IMR-90 (cell line): ENCODE data around the gene IRF2BP1. TPM values are rescaled to one million over a fixed set of nuclear protein-coding genes. Genes with fewer than 3 reads are reported as not detected.

Source experiments
- ATAC-seq: fragments of 200-7000 bp; cut with Tn5 transposase; 2 replicates; pipeline ENCODE4 v1.9.1; 2020; ENCODE audit warnings: low read depth, mild to moderate bottlenecking, moderate library complexity
- BruUV-seq: library from RNA; stranded (reverse); fragments of 400-500 nt; replicated peaks from 2 replicates; lab custom pipeline; 2021; lab: Mats Ljungman, UMichigan
- CTCF ChIA-PET: fragments of 300-600 bp; formaldehyde crosslinking; extraction: SDS; loops from one replicate; lab custom pipeline; 2021; ENCODE audit warnings: antibody characterized with exemption; lab: Yijun Ruan, JAX
- POLR2A ChIA-PET: fragments of 300-600 bp; sonication (Branson Sonifier 250); formaldehyde crosslinking; loops from one replicate; lab custom pipeline; 2022; ENCODE audit warnings: antibody characterized with exemption; ENCODE audit not compliant: unreplicated experiment; lab: Charles Lee
- DNase-seq: peaks from one replicate; pipeline ENCODE4 v3.0.0; 2013
- H2AFZ ChIP-seq: replicated peaks from 2 replicates; pipeline ENCODE3; 2013; ENCODE audit warnings: low read length, mild to moderate bottlenecking; ENCODE audit not compliant: poor library complexity
- H2AK5ac ChIP-seq: 2 replicates; pipeline ENCODE4 v1.6.1; 2013; ENCODE audit warnings: low read depth, low read length, inconsistent platforms
- H2AK9ac ChIP-seq: replicated peaks from 2 replicates; pipeline ENCODE3; 2013; ENCODE audit warnings: mild to moderate bottlenecking, low read depth, low read length, moderate library complexity; ENCODE audit not compliant: poor library complexity
- H2BK120ac ChIP-seq: 2 replicates; pipeline ENCODE4 v1.6.1; 2013; ENCODE audit warnings: low read depth, low read length, inconsistent platforms
- H2BK15ac ChIP-seq: 3 replicates; pipeline ENCODE4 v1.6.1; 2013; ENCODE audit warnings: low read depth, low read length, inconsistent platforms
- H2BK20ac ChIP-seq: 2 replicates; pipeline ENCODE4 v1.6.1; 2013; ENCODE audit warnings: low read depth, mild to moderate bottlenecking, inconsistent platforms, low read length, moderate library complexity
- H2BK5ac ChIP-seq: 2 replicates; pipeline ENCODE4 v1.6.1; 2013; ENCODE audit warnings: mild to moderate bottlenecking, low read depth, low read length, inconsistent platforms; ENCODE audit not compliant: poor library complexity, severe bottlenecking
- H3K14ac ChIP-seq: replicated peaks from 2 replicates; pipeline ENCODE4 v1.6.1; 2013; ENCODE audit warnings: low read depth, low read length, inconsistent platforms
- H3K18ac ChIP-seq: 2 replicates; pipeline ENCODE4 v1.6.1; 2013; ENCODE audit warnings: low read depth, low read length, control low read depth
- H3K23ac ChIP-seq: 2 replicates; pipeline ENCODE4 v1.6.1; 2013; ENCODE audit warnings: low read depth, low read length, inconsistent platforms
- H3K27ac ChIP-seq: 2 replicates; pipeline ENCODE4 v1.5.1; 2013; ENCODE audit warnings: mild to moderate bottlenecking, control low read depth, low read length; ENCODE audit not compliant: insufficient read depth
- H3K27me3 ChIP-seq: 2 replicates; pipeline ENCODE4 v1.6.1; 2013; ENCODE audit warnings: low read length; ENCODE audit not compliant: control insufficient read depth, insufficient read depth
- H3K36me3 ChIP-seq: 2 replicates; pipeline ENCODE4 v1.6.1; 2013; ENCODE audit warnings: low read length, mixed read lengths; ENCODE audit not compliant: control insufficient read depth, insufficient read depth
- H3K4ac ChIP-seq: 2 replicates; pipeline ENCODE4 v1.6.1; 2013; ENCODE audit warnings: low read depth, low read length, inconsistent platforms
- H3K4me1 ChIP-seq: 2 replicates; pipeline ENCODE4 v1.6.1; 2013; ENCODE audit warnings: low read length, mixed read lengths; ENCODE audit not compliant: control insufficient read depth, insufficient read depth
- H3K4me2 ChIP-seq: 2 replicates; pipeline ENCODE4 v1.6.1; 2013; ENCODE audit warnings: low read depth, mild to moderate bottlenecking, control low read depth, low read length, moderate library complexity
- H3K4me3 ChIP-seq: 2 replicates; pipeline ENCODE4 v1.5.1; 2013; ENCODE audit warnings: low read depth, mild to moderate bottlenecking, control low read depth, low read length, moderate library complexity; ENCODE audit not compliant: insufficient read depth
- H3K56ac ChIP-seq: 2 replicates; pipeline ENCODE4 v1.6.1; 2013; ENCODE audit warnings: low read length, inconsistent platforms; ENCODE audit not compliant: insufficient read depth; ENCODE audit errors: extremely low read depth
- H3K79me1 ChIP-seq, 2 experiments: 2 replicates each; pipeline ENCODE4 v1.6.1; 2013; ENCODE audit warnings: low read length in 2 of 2, inconsistent platforms in 1 of 2, low read depth in 1 of 2
- H3K9ac ChIP-seq: 2 replicates; pipeline ENCODE4 v1.6.1; 2013; ENCODE audit warnings: low read depth, low read length, control low read depth
- H3K9me1 ChIP-seq: 2 replicates; pipeline ENCODE4 v1.6.1; 2013; ENCODE audit warnings: low read length, inconsistent platforms; ENCODE audit not compliant: insufficient read depth
- H3K9me3 ChIP-seq: 2 replicates; pipeline ENCODE4 v1.6.1; 2013; ENCODE audit warnings: low read length; ENCODE audit not compliant: control insufficient read depth, insufficient read depth
- H4K20me1 ChIP-seq: 2 replicates; pipeline ENCODE4 v1.6.1; 2013; ENCODE audit warnings: low read length, inconsistent platforms; ENCODE audit not compliant: insufficient read depth
- H4K5ac ChIP-seq: 2 replicates; pipeline ENCODE4 v1.6.1; 2013; ENCODE audit warnings: mild to moderate bottlenecking, low read depth, low read length, control low read depth
- H4K8ac ChIP-seq, 2 experiments: 2 replicates each; pipeline ENCODE4 v1.6.1; 2013; ENCODE audit warnings: low read depth in 2 of 2, low read length in 2 of 2, control low read depth in 1 of 2, inconsistent platforms in 1 of 2
- H4K91ac ChIP-seq: 2 replicates; pipeline ENCODE4 v1.6.1; 2013; ENCODE audit warnings: low read depth, low read length, inconsistent platforms; ENCODE audit not compliant: insufficient read depth
- BHLHE40 ChIP-seq: fragments of 150-350 bp; IDR thresholded peaks from 2 replicates; pipeline ENCODE4 v1.6.1; 2016; ENCODE audit warnings: mild to moderate bottlenecking, low read depth, low read length
- CEBPB ChIP-seq: IDR thresholded peaks from 2 replicates; pipeline ENCODE4 v1.6.1; 2012; ENCODE audit warnings: low read depth, low read length, improper control_type of control experiment
- CHD1 ChIP-seq: IDR thresholded peaks from 2 replicates; pipeline ENCODE4 v1.6.1; 2012; ENCODE audit warnings: low read depth, low read length, improper control_type of control experiment
- CTCF ChIP-seq: conservative IDR thresholded peaks from 2 replicates; pipeline ENCODE4 v1.5.1; 2012; ENCODE audit warnings: mild to moderate bottlenecking, low read depth, low read length, improper control_type of control experiment
- FOS ChIP-seq: fragments of 150-350 bp; IDR thresholded peaks from 2 replicates; pipeline ENCODE4 v1.6.1; 2016; ENCODE audit warnings: low read depth, low read length
- MAFK ChIP-seq: IDR thresholded peaks from 2 replicates; pipeline ENCODE4 v1.6.1; 2012; ENCODE audit warnings: low read depth, low read length, improper control_type of control experiment
- MAZ ChIP-seq: IDR thresholded peaks from 2 replicates; pipeline ENCODE4 v1.6.1; 2012; ENCODE audit warnings: low read depth, mild to moderate bottlenecking, low read length, improper control_type of control experiment, moderate library complexity, borderline replicate concordance
- MXI1 ChIP-seq: IDR thresholded peaks from 2 replicates; pipeline ENCODE4 v1.6.1; 2012; ENCODE audit warnings: low read depth, mild to moderate bottlenecking, low read length, moderate library complexity, borderline replicate concordance
- NFE2L2 ChIP-seq: fragments of 150-350 bp; IDR thresholded peaks from 2 replicates; pipeline ENCODE4 v1.6.1; 2016; ENCODE audit warnings: low read depth, mild to moderate bottlenecking, low read length
- POLR2A ChIP-seq: IDR thresholded peaks from 2 replicates; pipeline ENCODE4 v1.6.1; 2012; ENCODE audit warnings: mild to moderate bottlenecking, low read depth, low read length
- RAD21 ChIP-seq: IDR thresholded peaks from 2 replicates; pipeline ENCODE4 v1.6.1; 2012; ENCODE audit warnings: low read length, improper control_type of control experiment
- RCOR1 ChIP-seq: IDR thresholded peaks from 2 replicates; pipeline ENCODE4 v1.6.1; 2012; ENCODE audit warnings: mild to moderate bottlenecking, low read length, improper control_type of control experiment; ENCODE audit not compliant: insufficient replicate concordance
- RFX5 ChIP-seq: IDR thresholded peaks from 2 replicates; pipeline ENCODE4 v1.8.0; 2012; ENCODE audit warnings: low read depth, mild to moderate bottlenecking, low read length, moderate library complexity
- SMC3 ChIP-seq: fragments of 150-350 bp; IDR thresholded peaks from 2 replicates; pipeline ENCODE4 v1.6.1; 2016; ENCODE audit warnings: low read depth, mild to moderate bottlenecking, antibody characterized with exemption, low read length, moderate library complexity
- WGBS, 2 experiments: methylation state at CpG; one replicate each; pipeline versions ENCODE4 v1.1.5 to v1.1.7; 2013; ENCODE audit warnings: missing lambda C conversion rate in 2 of 2; ENCODE audit not compliant: insufficient read length in 1 of 2; ENCODE audit errors: extremely low coverage in 2 of 2; 5-methylcytosine and 5-hydroxymethylcytosine counted together
- dilution Hi-C: fragments of 300-500 bp; cut with HindIII; formaldehyde crosslinking; loops from one replicate; pipeline ENCODE4 v1.14.3; 2018; ENCODE audit warnings: low sequenced_read_pairs; ENCODE audit not compliant: unreplicated experiment
- in situ Hi-C: fragments of 300-500 bp; cut with MboI; formaldehyde crosslinking; loops from 3 replicates; pipeline ENCODE4 v1.14.3; 2019; ENCODE audit warnings: low sequenced_read_pairs, inconsistent platforms, mixed read lengths
- intact Hi-C: fragments of 100-400 bp; cut with micrococcal nuclease; formaldehyde crosslinking; loops from 2 replicates; pipeline ENCODE4 v1.10.0; 2022
- polyA plus RNA-seq, 3 experiments: library from polyadenylated mRNA; depleted of rRNA; stranded (reverse); fragments of >200 nt; gene quantifications; 2 replicates each; pipeline ENCODE4 v1.2.3, GENCODE V29; 2012; ENCODE audit warnings: low replicate concordance in 1 of 3
- total RNA-seq: library from RNA; depleted of rRNA; stranded (reverse); fragments of >200 nt; gene quantifications from 2 replicates; pipeline ENCODE4 v1.2.3, GENCODE V29; 2012
- TF ChIP-seq, protein P1 (sequence below): fragments of 150-350 bp; IDR thresholded peaks from 2 replicates; pipeline ENCODE4 v1.6.1; 2016; ENCODE audit warnings: low read depth, mild to moderate bottlenecking, low read length, moderate library complexity, borderline replicate concordance
- TF ChIP-seq, protein P2 (sequence below): fragments of 150-350 bp; IDR thresholded peaks from 2 replicates; pipeline ENCODE4 v1.6.1; 2017; ENCODE audit warnings: mild to moderate bottlenecking, antibody characterized with exemption, low read length, low read depth

IRF2BP1 gene
- total and polyA plus RNA-seq, 2 of the 4 experiments (the other 2 are of a cell fraction): 4.5 to 8.5 TPM

GRCh38 chr19:45931055-45931454 is 45.1 kb upstream of the IRF2BP1 start:
- POLR2A ChIA-PET: interaction anchor here (0.6 kb wide), 1 partner anchor 17 kb away, joined by 17 read pairs; no protein-coding TSS in a partner anchor
- no peak overlapping the region for H3K4me2 ChIP-seq
- no TSS peak for BruUV-seq
- no peaks in the 10 kb centered on the region for H3K9me3 ChIP-seq
- H3K36me3 ChIP-seq: no peaks in the 10 kb centered on the region
- no peak overlapping the region for H4K91ac ChIP-seq
- no peak overlapping the region for H2AK5ac ChIP-seq
- DNase-seq: no peak
- no peak overlapping the region for H2AFZ ChIP-seq
- H2BK5ac ChIP-seq: no peak overlapping the region
- TF ChIP-seq, protein P1, sequence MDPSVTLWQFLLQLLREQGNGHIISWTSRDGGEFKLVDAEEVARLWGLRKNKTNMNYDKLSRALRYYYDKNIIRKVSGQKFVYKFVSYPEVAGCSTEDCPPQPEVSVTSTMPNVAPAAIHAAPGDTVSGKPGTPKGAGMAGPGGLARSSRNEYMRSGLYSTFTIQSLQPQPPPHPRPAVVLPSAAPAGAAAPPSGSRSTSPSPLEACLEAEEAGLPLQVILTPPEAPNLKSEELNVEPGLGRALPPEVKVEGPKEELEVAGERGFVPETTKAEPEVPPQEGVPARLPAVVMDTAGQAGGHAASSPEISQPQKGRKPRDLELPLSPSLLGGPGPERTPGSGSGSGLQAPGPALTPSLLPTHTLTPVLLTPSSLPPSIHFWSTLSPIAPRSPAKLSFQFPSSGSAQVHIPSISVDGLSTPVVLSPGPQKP: no peak
- no peak for TF ChIP-seq MAZ
- TF ChIP-seq CTCF: no peak
- TF ChIP-seq FOS: no peak
- no peak for TF ChIP-seq SMC3
- no peak for TF ChIP-seq POLR2A
- TF ChIP-seq, protein P2, sequence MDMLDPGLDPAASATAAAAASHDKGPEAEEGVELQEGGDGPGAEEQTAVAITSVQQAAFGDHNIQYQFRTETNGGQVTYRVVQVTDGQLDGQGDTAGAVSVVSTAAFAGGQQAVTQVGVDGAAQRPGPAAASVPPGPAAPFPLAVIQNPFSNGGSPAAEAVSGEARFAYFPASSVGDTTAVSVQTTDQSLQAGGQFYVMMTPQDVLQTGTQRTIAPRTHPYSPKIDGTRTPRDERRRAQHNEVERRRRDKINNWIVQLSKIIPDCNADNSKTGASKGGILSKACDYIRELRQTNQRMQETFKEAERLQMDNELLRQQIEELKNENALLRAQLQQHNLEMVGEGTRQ: no peak
- TF ChIP-seq RAD21: no peak
- TF ChIP-seq BHLHE40: no peak
- no peak for TF ChIP-seq MXI1
- no peak for TF ChIP-seq CEBPB
- TF ChIP-seq RCOR1: no peak
- no peak for TF ChIP-seq RFX5
- no peak for TF ChIP-seq MAFK
- no peak for TF ChIP-seq CHD1
- TF ChIP-seq NFE2L2: no peak
- no peak overlapping the region for H3K23ac ChIP-seq
- no peak overlapping the region for H3K4ac ChIP-seq
- intact Hi-C loops: no loop called here
- no peak overlapping the region for H2BK15ac ChIP-seq
- H3K27me3 ChIP-seq: peaks cover 27% of the 10 kb centered on the region
- CTCF ChIA-PET: interaction anchor here (0.6 kb wide), 1 partner anchor 9 kb away, joined by 3 read pairs; no protein-coding TSS in a partner anchor
- H3K14ac ChIP-seq: no peak overlapping the region
- no peak overlapping the region for H4K5ac ChIP-seq
- no peak overlapping the region for H4K8ac ChIP-seq
- H3K4me3 ChIP-seq: no peak overlapping the region
- no peaks in the 10 kb centered on the region for H4K20me1 ChIP-seq
- H3K27ac ChIP-seq: no peak overlapping the region
- no peak overlapping the region for H3K9ac ChIP-seq
- dilution Hi-C loops: no loop called here
- H3K56ac ChIP-seq: no peak overlapping the region
- H2AK9ac ChIP-seq: no peak overlapping the region
- no peak overlapping the region for H2BK120ac ChIP-seq
- in situ Hi-C loops: no loop called here
- no peak overlapping the region for H2BK20ac ChIP-seq
- no peak for ATAC-seq
- H3K18ac ChIP-seq: no peak overlapping the region
- no peaks in the 10 kb centered on the region for H3K79me1 ChIP-seq
- no peaks in the 10 kb centered on the region for H3K4me1 ChIP-seq
- no peaks in the 10 kb centered on the region for H3K9me1 ChIP-seq
- WGBS, 2 experiments: 55% methylated on average over 2 of the region's 3 CpGs; no CpG with 5 or more reads in 1 of the 2 experiments
